ENCODE data around the gene ETNPPL.

The ETNPPL gene

GRCh38 chr4:108703370-108703769, 59.5 kb downstream of the ETNPPL start:
- no peak for DNase-seq
- Histone ChIP-seq H3K9me3 (no peaks in the 10 kb centered on the region), H3K4me1 (no peaks in the 10 kb centered on the region), H3K27me3 (peaks cover 8% of the 10 kb centered on the region), H3K36me3 (no peaks in the 10 kb centered on the region), H3K4me3 (ENCODE audit: low read depth, low read length) (no peak overlapping the region)
- no peak for TF ChIP-seq CTCF (IDR thresholded peaks at IDR 0.05; ENCODE audit: low read depth, low read length)

GRCh38 chr4:108702960-108703359, 59.9 kb downstream of the ETNPPL start:
- no peak overlapping the region for H3K4me3 ChIP-seq (ENCODE audit: low read depth, low read length)
- no peaks in the 10 kb centered on the region for H3K4me1 ChIP-seq
- H3K36me3 ChIP-seq: no peaks in the 10 kb centered on the region
- peaks cover 8% of the 10 kb centered on the region for H3K27me3 ChIP-seq
- no peak for DNase-seq
- H3K9me3 ChIP-seq: no peaks in the 10 kb centered on the region
- no peak for TF ChIP-seq CTCF (IDR thresholded peaks at IDR 0.05; ENCODE audit: low read depth, low read length)

GRCh38 chr4:108700081-108700757, 62.6 kb downstream of the ETNPPL start:
- H3K27me3 ChIP-seq: peaks cover 8% of the 10 kb centered on the region
- no peak for TF ChIP-seq CTCF (IDR thresholded peaks at IDR 0.05; ENCODE audit: low read depth, low read length)
- no peak overlapping the region for H3K4me3 ChIP-seq (ENCODE audit: low read depth, low read length)
- no peaks in the 10 kb centered on the region for H3K4me1 ChIP-seq
- H3K36me3 ChIP-seq: no peaks in the 10 kb centered on the region
- no peaks in the 10 kb centered on the region for H3K9me3 ChIP-seq
- no peak for DNase-seq

GRCh38 chr4:108696160-108696559, 66.7 kb downstream of the ETNPPL start:
- H3K27me3 ChIP-seq: peaks cover 5% of the 10 kb centered on the region
- no peak for DNase-seq
- H3K36me3 ChIP-seq: no peaks in the 10 kb centered on the region
- H3K9me3 ChIP-seq: no peaks in the 10 kb centered on the region
- no peak overlapping the region for H3K4me3 ChIP-seq (ENCODE audit: low read depth, low read length)
- no peak for TF ChIP-seq CTCF (IDR thresholded peaks at IDR 0.05; ENCODE audit: low read depth, low read length)
- H3K4me1 ChIP-seq: no peaks in the 10 kb centered on the region

- Histone ChIP-seq H3K4me3 (ENCODE audit: low read depth, low read length) (no peak overlapping the region), H3K9me3 (no peaks in the 10 kb centered on the region), H3K27me3 (no peaks in the 10 kb centered on the region; the same call in 1 of the 2 replicates), H3K36me3 (no peaks in the 10 kb centered on the region), H3K4me1 (no peaks in the 10 kb centered on the region)
- no peak for TF ChIP-seq CTCF (IDR thresholded peaks at IDR 0.05; ENCODE audit: low read depth, low read length)
- DNase-seq: no peak
Observed at GRCh38 chr4:108695062-108695461, 67.8 kb downstream of the ETNPPL start.

- Histone ChIP-seq H3K9me3 (no peaks in the 10 kb centered on the region), H3K27me3 (no peaks in the 10 kb centered on the region; the same call in 1 of the 2 replicates), H3K36me3 (no peaks in the 10 kb centered on the region), H3K4me1 (no peaks in the 10 kb centered on the region), H3K4me3 (ENCODE audit: low read depth, low read length) (no peak overlapping the region)
- no peak for TF ChIP-seq CTCF (IDR thresholded peaks at IDR 0.05; ENCODE audit: low read depth, low read length)
- no peak for DNase-seq
Observed at GRCh38 chr4:108694423-108694822, 68.4 kb downstream of the ETNPPL start.
